D721Med (cell line): Measurements from ENCODE around the gene GPC6.

Experiments used
- DNase-seq: peaks from one replicate; pipeline ENCODE4 v3.0.0; 2011; ENCODE audit warnings: low spot score; ENCODE audit not compliant: insufficient read length
- FAIRE-seq: peaks from 2 replicates; lab custom pipeline; 2011; peaks lifted over from hg19 to GRCh38; lab: Jason Lieb, UNC
- CTCF ChIP-seq: IDR thresholded peaks from 2 replicates; pipeline ENCODE4 v1.5.1; 2012; ENCODE audit warnings: mild to moderate bottlenecking, control low read depth; ENCODE audit not compliant: insufficient read depth; ENCODE audit errors: missing control alignments

The GPC6 gene

GRCh38 chr13:94246495-94246894 lies 1019.9 kb downstream of the GPC6 start:
- DNase-seq = no peak
- FAIRE-seq = no peak
- TF ChIP-seq CTCF = no peak

GRCh38 chr13:94247890-94248289 lies 1021.3 kb downstream of the GPC6 start:
- DNase-seq (no peak), FAIRE-seq (no peak)
- TF ChIP-seq CTCF = no peak

- FAIRE-seq = no peak
- DNase-seq = no peak
- no peak for TF ChIP-seq CTCF
Observed at GRCh38 chr13:94248454-94249228, 1022.0 kb downstream of the GPC6 start.

GRCh38 chr13:94249512-94249911 lies 1022.9 kb downstream of the GPC6 start:
- FAIRE-seq (no peak), DNase-seq (no peak)
- TF ChIP-seq CTCF = no peak

- TF ChIP-seq CTCF = no peak
- DNase-seq (no peak), FAIRE-seq (no peak)
Observed at GRCh38 chr13:94251831-94252608, 1025.4 kb downstream of the GPC6 start.

GRCh38 chr13:94254737-94255136 lies 1028.1 kb downstream of the GPC6 start:
- TF ChIP-seq CTCF = no peak
- FAIRE-seq (no peak), DNase-seq (no peak)

GRCh38 chr13:94256721-94257120 lies 1030.1 kb downstream of the GPC6 start:
- DNase-seq (no peak), FAIRE-seq (no peak)
- no peak for TF ChIP-seq CTCF
